ENCODE measurements around the gene FLYWCH2.
"Not testable (repeated sequence)": the region's sequence is repeated elsewhere in the genome, so short reads cannot be mapped to it uniquely, and the experiment has no call there.

Gene FLYWCH2

DNA sequence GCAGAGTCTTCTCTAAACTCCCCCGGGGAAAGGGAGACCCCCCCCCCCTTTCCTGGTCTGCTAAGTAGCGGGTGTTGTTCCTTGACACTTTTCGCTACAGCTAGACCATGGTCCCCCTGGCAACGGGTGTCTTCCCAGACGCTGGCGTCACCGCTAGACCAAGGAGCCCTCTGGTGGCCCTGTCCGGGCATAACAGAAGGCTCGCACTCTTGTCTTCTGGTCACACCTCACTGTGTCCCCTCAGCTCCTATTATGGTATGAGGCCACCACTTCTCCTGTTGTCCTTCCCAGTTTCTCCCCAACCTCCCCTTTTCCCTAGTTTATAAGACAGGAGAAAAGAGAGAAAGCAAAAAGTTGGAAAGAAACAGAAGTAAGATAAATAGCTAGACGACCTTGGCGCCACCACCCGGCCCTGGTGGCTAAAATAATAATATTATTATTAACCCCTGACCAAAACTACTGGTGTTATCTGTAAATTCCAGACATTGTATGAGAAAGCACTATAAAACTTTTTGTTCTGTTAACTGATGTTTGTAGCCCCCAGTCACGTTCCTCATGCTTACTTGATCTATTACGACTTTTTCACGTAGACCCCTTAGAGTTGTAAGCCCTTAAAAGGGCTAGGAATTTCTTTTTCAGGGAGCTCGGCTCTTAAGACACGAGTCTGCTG is 24.2 kb downstream of the FLYWCH2 start:
- H3K4me3 ChIP-seq (ENCODE audit: low read depth, low read length); DNase-seq (ENCODE audit: low read depth): not testable (repeated sequence)

DNA sequence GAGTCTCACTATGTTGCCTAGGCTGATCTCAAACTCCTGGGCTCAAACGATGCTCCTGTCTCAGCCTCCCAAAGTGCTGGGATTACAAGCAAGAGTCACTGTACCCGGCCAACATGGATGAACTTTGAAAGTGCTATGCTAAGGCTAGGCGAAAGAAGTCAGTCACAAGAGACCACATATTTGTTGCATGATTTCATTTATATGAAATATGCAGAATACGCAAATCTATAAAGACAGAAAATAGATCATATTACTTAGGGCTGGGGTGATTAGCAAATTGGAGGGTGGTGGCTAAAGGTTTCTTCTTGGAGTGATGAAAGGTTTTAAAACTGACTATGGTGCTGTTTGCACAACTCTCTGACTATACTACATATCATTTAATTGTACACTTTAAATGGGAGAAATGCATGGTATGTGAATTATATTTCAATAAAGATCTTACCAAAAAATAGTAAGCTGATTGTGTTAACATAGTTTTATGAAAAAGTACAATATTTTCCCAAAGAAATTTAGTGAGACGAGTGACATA is 27.5 kb downstream of the FLYWCH2 start:
- DNase-seq (ENCODE audit: low read depth), result no peak
- no peak overlapping the region for H3K4me3 ChIP-seq (ENCODE audit: low read depth, low read length)

DNA sequence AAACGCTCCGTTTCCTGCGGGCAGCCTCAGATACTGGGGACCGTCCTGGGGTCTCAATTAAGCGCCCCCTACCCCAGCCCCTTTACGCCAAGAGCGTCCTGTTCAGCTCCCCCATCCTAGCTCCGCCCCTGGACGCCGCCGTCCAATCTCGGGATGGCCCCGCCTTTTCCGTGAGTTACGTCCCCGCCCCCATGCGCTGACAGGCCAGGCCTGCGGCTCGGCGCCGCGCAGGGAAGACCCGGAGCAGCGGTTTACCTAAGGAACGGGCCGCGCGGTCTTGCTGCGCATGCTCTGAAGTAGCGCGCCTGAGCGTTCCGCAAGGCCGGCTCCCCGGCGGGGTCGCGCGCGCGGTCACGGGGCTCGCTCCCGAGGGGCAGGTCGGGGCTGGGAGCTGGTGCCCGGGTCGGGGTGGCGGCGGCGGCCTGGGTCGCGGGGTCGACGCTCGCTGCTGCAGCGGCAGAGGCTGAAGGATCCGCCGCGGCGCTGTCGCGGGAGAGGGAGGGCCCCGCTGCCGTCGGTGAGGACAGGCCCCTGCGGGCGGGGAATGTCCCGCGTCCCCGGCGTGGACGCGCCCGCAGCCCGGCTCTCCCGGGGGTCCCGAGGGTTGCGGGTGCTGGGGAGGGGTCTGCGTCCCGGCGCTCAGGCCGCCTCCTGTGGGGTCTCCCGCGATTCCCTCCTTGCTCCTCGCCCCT is 28.8 kb downstream of the FLYWCH2 start, which contains the start of gene FLYWCH1:
Gene FLYWCH1, plus strand, starts transcription at position 294 of the 692 bp plus-strand sequence. CDS start 17,755 bp downstream, outside the sequence.
- peak; percentile 91 for DNase-seq (ENCODE audit: low read depth)
- H3K4me3 ChIP-seq (ENCODE audit: low read depth, low read length), result peak within 1 kb of the TSS; percentile 86

DNA sequence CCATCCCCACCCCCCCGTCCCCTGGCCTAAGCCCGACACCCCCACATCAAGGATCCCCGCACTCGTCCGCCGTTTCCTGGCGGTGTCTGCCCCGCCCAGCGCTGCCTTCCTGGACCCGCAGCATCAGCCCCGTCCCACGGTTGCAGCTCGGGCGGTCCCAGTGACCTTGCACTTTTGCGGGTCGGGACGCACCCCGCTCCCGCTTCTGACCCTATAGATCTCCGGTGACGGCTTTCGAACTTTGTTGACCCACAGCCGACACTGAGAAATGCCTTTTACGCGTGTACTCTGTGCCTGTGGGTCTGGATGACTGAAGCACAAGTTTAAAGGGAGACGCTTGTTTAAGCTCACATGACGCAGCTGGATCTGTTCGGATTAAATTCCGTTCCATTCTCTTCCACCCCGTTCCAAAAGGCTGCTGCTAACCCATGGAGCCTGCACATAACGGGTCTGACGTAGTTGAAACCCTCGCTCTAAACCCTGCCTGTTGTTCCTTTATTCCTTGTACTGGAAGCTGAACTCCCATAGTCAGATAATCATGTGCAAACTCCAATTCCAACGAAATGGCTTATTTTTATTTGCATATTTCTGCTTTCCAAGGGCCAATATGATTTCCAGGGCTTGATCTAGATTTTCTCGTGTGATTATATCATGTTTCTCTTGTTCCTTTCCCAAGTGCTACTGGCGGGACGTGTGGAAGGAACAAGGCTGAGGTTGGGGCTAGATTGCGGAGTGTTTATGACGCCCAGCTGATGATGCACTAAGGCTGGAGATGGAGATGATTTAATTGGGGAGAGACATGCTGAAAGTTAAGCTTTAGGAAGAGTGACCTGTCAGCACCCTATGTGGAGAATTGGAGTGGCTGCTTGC is 29.6 kb downstream of the FLYWCH2 start:
- peak overlapping the region; percentile 86 for H3K4me3 ChIP-seq (ENCODE audit: low read depth, low read length)
- no peak for DNase-seq (ENCODE audit: low read depth)

DNA sequence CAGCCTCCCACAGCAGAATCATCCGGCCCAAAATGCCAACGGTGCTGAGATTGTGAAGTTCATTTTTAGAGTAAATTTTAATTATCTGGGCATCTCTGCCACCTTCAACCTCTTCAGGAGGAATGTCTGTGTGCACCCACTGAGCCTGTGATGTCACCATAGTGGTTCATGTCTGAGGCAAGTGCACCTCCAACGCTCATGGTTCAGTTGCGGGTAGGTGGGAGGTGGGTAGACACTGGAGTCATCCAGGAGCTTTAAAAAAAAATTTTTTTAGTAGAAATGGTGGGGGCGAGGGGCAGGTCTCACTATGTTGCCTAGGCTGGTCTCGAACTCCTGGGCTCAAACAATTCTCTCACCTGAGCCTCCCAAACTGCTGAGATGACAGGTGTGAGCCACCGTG is 30.6 kb downstream of the FLYWCH2 start:
- no peak overlapping the region for H3K4me3 ChIP-seq (ENCODE audit: low read depth, low read length)
- no peak for DNase-seq (ENCODE audit: low read depth)

DNA sequence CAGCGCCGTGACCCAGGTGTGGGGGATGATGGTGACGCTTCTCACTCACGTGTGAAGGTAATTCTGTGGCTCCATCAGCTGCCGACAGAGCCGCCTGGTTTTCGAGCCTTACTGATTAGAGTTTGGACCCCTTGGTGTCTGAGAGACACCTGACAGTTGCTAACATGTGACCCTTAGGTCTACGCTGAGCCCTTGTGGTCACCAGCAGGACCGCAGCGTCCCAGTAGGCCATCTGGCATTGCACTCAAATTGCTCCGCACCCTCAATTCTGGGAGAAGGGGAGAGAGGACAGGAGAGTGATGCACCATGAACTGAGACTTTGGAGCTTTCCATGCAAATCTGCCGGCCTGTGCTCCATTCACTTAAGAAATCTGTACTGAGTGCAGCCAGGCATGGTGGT is 31.2 kb downstream of the FLYWCH2 start:
- H3K4me3 ChIP-seq (ENCODE audit: low read depth, low read length), result no peak overlapping the region
- no peak for DNase-seq (ENCODE audit: low read depth)

DNA sequence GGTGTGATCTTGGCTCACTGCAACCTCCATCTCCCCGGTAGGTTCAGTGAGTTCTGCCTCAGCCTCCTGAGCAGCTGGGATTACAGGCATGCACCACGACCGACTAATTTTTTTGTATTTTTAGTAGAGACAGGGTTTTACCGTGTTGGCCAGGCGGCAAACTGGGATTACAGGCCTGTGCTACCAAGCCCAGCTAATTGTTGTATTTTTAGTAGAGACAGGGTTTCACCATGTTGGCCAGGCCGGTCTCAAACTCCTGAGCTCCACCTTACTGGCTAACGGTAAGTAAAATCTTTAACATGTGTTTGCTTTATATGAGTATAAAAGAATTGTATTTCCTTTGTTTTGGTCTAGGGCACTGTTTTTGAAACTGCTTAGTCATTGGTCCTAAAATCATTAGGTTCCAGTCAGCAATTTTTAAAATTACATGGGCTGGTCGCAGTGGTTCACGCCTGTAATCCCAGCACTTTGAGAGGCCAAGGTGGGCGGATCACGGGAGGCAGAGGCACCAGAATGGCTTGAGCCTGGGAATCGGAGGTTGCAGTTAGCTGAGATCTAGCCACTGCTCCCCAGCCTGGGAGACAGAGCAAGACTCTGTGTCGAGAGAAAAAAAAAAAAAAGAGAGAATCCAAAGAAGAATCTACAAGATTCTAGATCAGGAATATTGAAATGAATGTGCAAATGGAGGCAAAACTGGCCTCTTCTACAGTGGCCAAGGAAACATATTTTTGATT is 32.3 kb downstream of the FLYWCH2 start:
- no peak overlapping the region for H3K4me3 ChIP-seq (ENCODE audit: low read depth, low read length)
- DNase-seq (ENCODE audit: low read depth), result no peak

DNA sequence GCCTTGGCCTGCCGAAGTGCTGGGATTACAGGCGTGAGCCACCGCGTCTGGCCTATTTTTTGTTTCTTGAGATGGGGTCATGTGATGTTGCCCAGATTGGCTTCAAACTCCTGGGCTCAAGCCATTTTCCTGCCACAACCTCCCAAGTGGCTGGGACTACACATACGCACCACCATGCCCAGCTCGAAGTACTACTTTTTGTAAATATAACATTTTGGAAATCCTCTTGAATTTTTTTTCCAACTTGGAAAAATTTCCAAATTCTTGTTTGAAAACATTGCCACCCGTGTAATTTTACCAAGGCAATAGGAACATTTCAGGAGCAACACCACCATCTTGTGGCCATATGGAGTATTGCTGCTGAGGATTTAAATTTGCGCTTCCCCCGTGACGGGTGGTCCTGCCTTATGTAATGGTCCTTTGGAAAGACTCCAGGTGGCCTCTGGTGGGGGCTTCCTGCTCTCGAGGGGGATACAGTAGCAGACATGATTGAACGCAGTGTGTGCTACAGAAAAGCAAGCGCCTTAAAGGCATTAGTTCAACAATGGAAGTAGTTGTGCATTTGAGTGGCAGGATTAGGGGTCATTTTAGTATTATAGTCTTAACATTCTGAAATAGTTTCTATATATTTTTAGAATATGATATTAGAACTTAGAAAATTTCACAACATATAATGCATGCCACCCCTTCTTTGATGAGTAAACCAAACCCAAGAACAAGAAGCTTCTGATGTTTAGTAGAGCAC is 36.7 kb downstream of the FLYWCH2 start:
- no peak for DNase-seq (ENCODE audit: low read depth)
- H3K4me3 ChIP-seq (ENCODE audit: low read depth, low read length), result no peak overlapping the region

DNA sequence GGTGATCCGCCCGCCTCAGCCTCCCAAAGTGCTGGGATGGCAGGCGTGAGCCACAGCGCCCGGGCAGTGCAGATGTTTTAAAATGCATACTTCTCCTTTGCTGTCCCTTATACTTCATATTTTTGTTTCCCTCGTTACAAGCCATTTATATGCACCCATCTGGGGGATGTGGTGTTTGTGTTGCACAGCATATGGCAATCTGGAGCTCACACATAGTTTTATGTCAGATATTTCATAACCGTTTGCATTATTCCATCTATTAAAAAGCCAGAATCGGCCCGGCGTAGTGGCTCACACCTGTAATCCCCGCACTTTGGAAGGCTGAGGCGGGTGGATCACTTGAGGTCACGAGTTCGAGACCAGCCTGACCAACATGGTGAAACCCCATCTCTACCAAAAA is 40.5 kb downstream of the FLYWCH2 start:
- DNase-seq (ENCODE audit: low read depth), result no peak
- H3K4me3 ChIP-seq (ENCODE audit: low read depth, low read length), result no peak overlapping the region

DNA sequence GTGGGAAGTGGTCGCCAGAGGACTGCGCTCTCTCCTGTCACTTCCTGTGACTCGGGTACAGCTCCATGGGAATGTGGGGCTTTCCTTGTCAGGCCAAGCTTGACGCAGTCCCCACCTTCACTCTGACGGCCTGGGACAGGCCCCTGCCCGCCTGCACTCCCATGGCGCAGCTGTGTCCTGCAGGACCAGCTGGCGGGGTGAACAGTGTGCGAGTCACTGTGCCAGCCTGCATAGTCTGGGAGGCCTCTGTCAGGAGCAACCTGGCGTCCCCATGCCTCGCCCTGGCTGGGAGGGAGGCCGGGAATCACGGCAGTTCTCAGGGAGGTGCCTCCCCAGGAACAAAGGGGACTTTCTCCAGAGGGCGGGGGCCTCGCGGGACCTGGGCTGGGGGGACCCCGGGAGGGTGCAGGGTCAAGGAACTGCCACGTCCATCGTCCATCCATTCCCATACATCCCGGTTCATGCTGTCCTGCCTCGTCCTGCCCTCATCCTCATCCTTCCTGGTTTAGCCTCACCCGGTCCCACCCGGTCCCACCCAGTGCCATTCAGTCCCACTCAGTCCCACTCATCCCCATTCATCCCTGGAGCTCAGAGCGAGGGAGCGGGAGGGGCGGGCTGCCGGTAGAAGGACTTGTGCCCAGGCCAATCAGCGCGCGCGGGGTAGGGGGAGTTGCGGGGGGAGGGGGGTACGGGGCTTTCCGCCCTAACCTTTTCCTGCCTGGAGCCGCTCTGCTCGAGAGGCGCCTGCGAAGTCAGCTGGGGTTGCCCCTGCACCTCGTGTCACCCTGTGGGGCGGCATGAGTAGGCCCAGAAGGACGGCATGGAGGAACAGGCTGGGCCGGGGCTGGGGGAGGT is 42.1 kb downstream of the FLYWCH2 start:
- no peak for DNase-seq (ENCODE audit: low read depth)
- no peak overlapping the region for H3K4me3 ChIP-seq (ENCODE audit: low read depth, low read length)

DNA sequence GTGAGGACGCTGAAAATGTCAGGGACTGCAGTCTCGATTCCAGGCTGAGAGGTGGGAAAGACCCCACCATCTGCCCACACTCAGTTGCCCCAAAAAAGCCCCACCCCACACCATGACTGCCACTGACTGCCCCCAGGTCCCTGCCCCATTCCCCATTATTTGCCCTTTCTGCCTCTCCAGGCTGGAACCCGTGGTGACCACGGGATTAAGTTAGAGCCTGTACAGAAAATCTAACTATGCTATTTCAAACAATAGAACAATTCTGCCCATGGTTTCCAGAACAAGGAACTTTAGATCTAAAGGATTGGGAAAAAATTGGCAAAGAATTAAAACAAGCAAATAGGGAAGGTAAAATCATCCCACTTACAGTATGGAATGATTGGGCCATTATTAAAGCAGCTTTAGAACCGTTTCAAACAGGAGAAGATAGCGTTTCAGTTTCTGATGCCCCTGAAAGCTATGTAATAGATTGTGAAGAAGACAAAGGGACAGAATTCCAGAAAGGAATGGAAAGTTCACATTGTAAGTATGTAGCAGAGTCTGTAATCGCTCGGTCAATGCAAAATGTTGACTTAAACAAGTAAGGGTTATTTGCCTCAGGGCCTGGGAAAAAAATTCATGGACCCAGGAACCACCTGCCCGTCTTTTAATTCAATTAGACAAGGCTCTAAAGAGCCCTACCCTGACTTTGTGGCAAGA is 43.1 kb downstream of the FLYWCH2 start:
- H3K4me3 ChIP-seq (ENCODE audit: low read depth, low read length), result no peak overlapping the region
- no peak for DNase-seq (ENCODE audit: low read depth)

DNA sequence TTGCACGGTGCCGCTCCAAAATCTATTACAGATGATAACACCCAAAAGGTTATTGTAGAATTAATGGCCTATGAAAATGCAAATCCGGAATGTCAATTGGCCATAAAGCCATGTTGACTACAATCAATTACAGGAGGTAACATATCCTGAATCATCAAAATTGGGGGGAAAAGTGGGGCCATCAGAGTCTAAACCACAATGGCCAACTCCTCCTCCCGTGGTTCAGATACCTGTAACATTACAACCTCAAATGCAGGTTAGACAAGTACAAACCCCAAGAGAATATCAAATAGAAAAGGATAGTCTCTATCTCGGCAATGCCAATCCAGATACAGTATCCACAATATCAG is 43.6 kb downstream of the FLYWCH2 start:
- H3K4me3 ChIP-seq (ENCODE audit: low read depth, low read length), result no peak overlapping the region
- DNase-seq (ENCODE audit: low read depth), result no peak

DNA sequence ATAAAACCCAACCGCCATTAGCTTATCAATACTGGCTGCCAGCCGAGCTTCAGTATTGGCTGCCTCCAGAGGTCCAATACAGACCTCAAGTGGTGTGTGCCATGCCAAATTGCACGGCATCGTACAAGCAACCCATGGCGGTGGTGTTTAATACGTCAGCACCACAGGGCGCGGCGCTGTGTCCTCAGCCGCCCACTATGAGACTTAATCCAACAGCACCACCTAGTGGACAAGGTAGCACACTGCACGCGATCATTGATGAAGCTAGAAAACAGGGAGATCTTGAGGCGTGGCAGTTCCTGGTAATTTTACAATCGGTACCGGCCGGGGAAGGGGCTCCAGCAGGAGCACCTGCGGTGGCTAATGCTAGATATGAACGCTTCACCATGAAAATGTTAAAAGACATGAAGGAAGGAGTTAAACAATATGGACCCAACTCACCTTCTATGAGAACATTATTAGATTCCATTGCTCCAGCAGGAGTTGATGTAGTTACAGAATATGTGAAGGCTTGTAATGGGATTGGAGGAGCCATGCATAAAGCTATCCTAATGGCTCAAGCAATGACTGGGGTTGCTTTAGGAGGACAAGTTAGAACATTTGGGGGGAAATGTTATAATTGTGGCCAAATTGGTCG is 44.1 kb downstream of the FLYWCH2 start:
- peak; percentile 51 for DNase-seq (ENCODE audit: low read depth)
- H3K4me3 ChIP-seq (ENCODE audit: low read depth, low read length), result no peak overlapping the region

DNA sequence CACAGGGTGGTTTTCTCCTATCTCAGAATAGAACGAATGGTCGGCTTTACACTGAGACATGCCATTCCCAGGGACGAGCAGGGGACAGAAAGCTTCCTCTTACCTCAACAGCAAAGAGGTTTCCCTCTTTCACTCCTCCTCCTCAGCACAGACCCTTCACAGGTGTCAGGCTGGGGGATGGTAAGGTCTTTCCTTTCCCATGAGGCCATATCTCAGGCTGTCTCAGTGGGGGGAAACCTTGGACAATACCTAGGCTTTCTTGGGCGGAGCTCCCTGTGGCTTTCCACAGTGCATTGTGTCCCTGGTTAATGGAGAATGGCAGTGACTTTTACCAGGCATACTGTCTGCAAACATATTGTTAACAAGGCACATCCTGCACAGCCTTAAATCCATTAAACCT is 45.1 kb downstream of the FLYWCH2 start:
- DNase-seq (ENCODE audit: low read depth); H3K4me3 ChIP-seq (ENCODE audit: low read depth, low read length): not testable (repeated sequence)

DNA sequence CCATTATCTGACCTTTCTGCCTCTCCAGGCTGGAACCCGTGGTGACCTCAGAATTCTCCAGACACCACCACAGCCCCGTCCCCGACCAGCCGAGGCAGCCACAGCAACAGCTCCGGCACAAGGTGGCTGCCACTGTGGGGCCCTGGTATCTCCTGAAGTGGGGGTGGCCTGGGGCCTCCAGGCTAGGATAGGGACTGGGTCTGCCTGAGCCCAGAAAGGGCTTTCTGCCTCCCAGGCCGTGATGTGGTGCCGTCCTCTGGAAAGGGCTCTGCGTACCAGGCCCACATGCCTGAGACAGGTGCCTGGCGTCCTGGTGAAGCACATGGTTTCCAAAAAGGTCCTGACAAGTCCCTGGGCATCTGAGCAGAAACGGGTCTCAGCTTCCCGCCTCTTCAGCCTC is 45.8 kb downstream of the FLYWCH2 start:
- DNase-seq (ENCODE audit: low read depth), result no peak
- H3K4me3 ChIP-seq (ENCODE audit: low read depth, low read length), result no peak overlapping the region

DNA sequence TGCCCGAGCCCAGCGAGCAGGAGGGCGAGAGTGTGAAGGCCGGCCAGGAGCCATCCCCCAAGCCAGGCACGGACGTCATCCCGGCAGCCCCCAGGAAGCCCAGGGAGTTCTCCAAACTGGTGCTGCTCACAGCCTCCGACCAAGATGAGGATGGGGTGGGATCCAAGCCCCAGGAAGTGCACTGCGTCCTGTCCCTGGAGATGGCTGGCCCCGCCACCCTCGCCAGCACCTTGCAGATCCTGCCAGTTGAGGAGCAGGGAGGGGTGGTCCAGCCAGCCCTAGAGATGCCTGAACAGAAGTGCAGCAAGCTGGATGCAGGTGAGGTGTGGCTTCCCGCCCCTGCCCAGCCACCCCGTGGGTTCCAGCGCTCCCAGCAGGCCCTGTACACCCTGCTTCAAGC is 46.7 kb downstream of the FLYWCH2 start:
- H3K4me3 ChIP-seq (ENCODE audit: low read depth, low read length), result no peak overlapping the region
- DNase-seq (ENCODE audit: low read depth), result no peak

DNA sequence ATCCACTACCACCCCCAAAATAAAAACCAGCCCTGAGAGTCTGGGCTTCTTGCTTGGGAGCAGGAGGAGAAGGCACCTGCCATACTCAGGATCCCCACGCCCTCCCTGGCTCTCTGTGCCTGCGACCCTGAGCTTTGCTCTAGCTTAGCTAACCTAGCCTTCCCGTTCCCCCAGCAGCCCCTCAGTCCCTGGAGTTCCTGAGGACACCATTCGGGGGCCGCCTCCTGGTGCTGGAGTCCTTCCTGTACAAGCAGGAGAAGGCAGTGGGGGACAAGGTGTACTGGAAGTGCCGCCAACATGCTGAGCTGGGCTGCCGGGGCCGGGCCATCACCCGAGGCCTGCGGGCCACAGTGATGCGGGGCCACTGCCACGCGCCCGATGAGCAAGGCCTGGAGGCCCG is 47.2 kb downstream of the FLYWCH2 start:
- no peak overlapping the region for H3K4me3 ChIP-seq (ENCODE audit: low read depth, low read length)
- no peak for DNase-seq (ENCODE audit: low read depth)

All from skeletal muscle cell (primary cell).